Measurements from ENCODE around the gene KCNK16. TPM values are rescaled to one million over a fixed set of nuclear protein-coding genes. Genes with fewer than 3 reads are reported as not detected.

Gene KCNK16
- total RNA-seq, 4 donors from 2014 or later = not detected

GRCh38 chr6:39312912-39313525 is 9.5 kb downstream of the KCNK16 start:
- H3K27ac ChIP-seq = no peak overlapping the region
- H3K27me3 ChIP-seq = peaks cover 62% of the 10 kb centered on the region
- H3K4me1 ChIP-seq = peaks cover 0 to 18% (median 11%) of the 10 kb centered on the region in 3 donors
- H3K4me3 ChIP-seq = peak overlapping the region in 1 of 2 donors; percentile 41
- no peaks in the 10 kb centered on the region for H3K36me3 ChIP-seq
- WGBS, 2 donors (ENCODE audit: low coverage in 1 of 2) = no CpG with 5 or more reads among the region's 45 CpGs
- TF ChIP-seq POLR2AphosphoS5 (IDR thresholded peaks at IDR 0.05) (no peak), EP300 (IDR thresholded peaks at IDR 0.05) (no peak), POLR2A (IDR thresholded peaks at IDR 0.05) (no peak), CTCF (IDR thresholded peaks at IDR 0.05) (no peak)
- ATAC-seq = no peak
- no peaks in the 10 kb centered on the region for H3K9me3 ChIP-seq

- no CpG with 5 or more reads among the region's 4 CpGs for WGBS, 2 donors (ENCODE audit: low coverage in 1 of 2)
- H3K27me3 ChIP-seq = peaks cover 55% of the 10 kb centered on the region
- no peak for TF ChIP-seq POLR2A (IDR thresholded peaks at IDR 0.05)
- TF ChIP-seq POLR2AphosphoS5 (IDR thresholded peaks at IDR 0.05) = no peak
- no peak for TF ChIP-seq EP300 (IDR thresholded peaks at IDR 0.05)
- TF ChIP-seq CTCF (IDR thresholded peaks at IDR 0.05) = no peak
Observed at GRCh38 chr6:39310542-39310941, 12.0 kb downstream of the KCNK16 start.

GRCh38 chr6:39309942-39310531 is 12.5 kb downstream of the KCNK16 start:
- peaks cover 0 to 18% (median 11%) of the 10 kb centered on the region in 3 donors for H3K4me1 ChIP-seq
- WGBS, 2 donors (ENCODE audit: low coverage in 1 of 2) = 7 to 43% methylated on average over 2 to 3 of the region's 7 CpGs
- H3K27ac ChIP-seq = no peak overlapping the region
- H3K9me3 ChIP-seq = peaks cover 0 to 2% (median 0%) of the 10 kb centered on the region in 3 donors
- peak; percentile 63 for ATAC-seq
- TF ChIP-seq POLR2AphosphoS5 (IDR thresholded peaks at IDR 0.05) = no peak
- TF ChIP-seq CTCF (IDR thresholded peaks at IDR 0.05) = peak in 3 of 4 experiments; percentile 71 to 87 (median 86)
- no peak for TF ChIP-seq POLR2A (IDR thresholded peaks at IDR 0.05)
- no peak for TF ChIP-seq EP300 (IDR thresholded peaks at IDR 0.05)
- no peaks in the 10 kb centered on the region for H3K36me3 ChIP-seq
- H3K4me3 ChIP-seq = no peak overlapping the region
- H3K27me3 ChIP-seq = peaks cover 50% of the 10 kb centered on the region

More at GRCh38 chr6:39310542-39310941, 12.0 kb downstream of the KCNK16 start:
- H3K9me3 ChIP-seq = no peaks in the 10 kb centered on the region
- peaks cover 0 to 18% (median 11%) of the 10 kb centered on the region in 3 donors for H3K4me1 ChIP-seq
- ATAC-seq = no peak
- no peak overlapping the region for H3K27ac ChIP-seq
- no peak overlapping the region for H3K4me3 ChIP-seq
- H3K36me3 ChIP-seq = no peaks in the 10 kb centered on the region

GRCh38 chr6:39307462-39307861 is 15.0 kb downstream of the KCNK16 start:
- Histone ChIP-seq H3K36me3 (no peaks in the 10 kb centered on the region), H3K9me3 (peaks cover 0 to 7% (median 0%) of the 10 kb centered on the region in 3 donors), H3K4me1 (peaks cover 0 to 6% (median 0%) of the 10 kb centered on the region in 3 donors), H3K27me3 (peaks cover 29% of the 10 kb centered on the region), H3K27ac (no peak overlapping the region), H3K4me3 (no peak overlapping the region)
- WGBS, 2 donors (ENCODE audit: low coverage in 1 of 2) = 68 to 80% methylated on average over 2 to 3 of the region's 3 CpGs
- no peak for ATAC-seq
- TF ChIP-seq POLR2AphosphoS5 (IDR thresholded peaks at IDR 0.05) = no peak
- no peak for TF ChIP-seq EP300 (IDR thresholded peaks at IDR 0.05)
- no peak for TF ChIP-seq POLR2A (IDR thresholded peaks at IDR 0.05)

- ATAC-seq = no peak
- TF ChIP-seq POLR2A (IDR thresholded peaks at IDR 0.05) (no peak), CTCF (IDR thresholded peaks at IDR 0.05) (no peak), POLR2AphosphoS5 (IDR thresholded peaks at IDR 0.05) (no peak), EP300 (IDR thresholded peaks at IDR 0.05) (no peak)
- Histone ChIP-seq H3K27ac (no peak overlapping the region), H3K4me1 (peaks cover 0 to 6% (median 0%) of the 10 kb centered on the region in 3 donors), H3K36me3 (no peaks in the 10 kb centered on the region), H3K27me3 (peaks cover 26% of the 10 kb centered on the region), H3K9me3 (peaks cover 0 to 7% (median 0%) of the 10 kb centered on the region in 3 donors), H3K4me3 (no peak overlapping the region)
Observed at GRCh38 chr6:39304951-39305350, 17.6 kb downstream of the KCNK16 start.

Data from gastroesophageal sphincter (tissue), 4 donors.